IMR-90 (cell line): ENCODE measurements around the gene ATP7A.

Experiments used
- CEBPB ChIP-seq: IDR thresholded peaks from 2 replicates; pipeline ENCODE4 v1.6.1; 2012; ENCODE audit warnings: low read depth, low read length, improper control_type of control experiment
- CTCF ChIP-seq: conservative IDR thresholded peaks from 2 replicates; pipeline ENCODE4 v1.5.1; 2012; ENCODE audit warnings: mild to moderate bottlenecking, low read depth, low read length, improper control_type of control experiment
- FOS ChIP-seq: fragments of 150-350 bp; IDR thresholded peaks from 2 replicates; pipeline ENCODE4 v1.6.1; 2016; ENCODE audit warnings: low read depth, low read length
- POLR2A ChIP-seq: IDR thresholded peaks from 2 replicates; pipeline ENCODE4 v1.6.1; 2012; ENCODE audit warnings: mild to moderate bottlenecking, low read depth, low read length
- SMC3 ChIP-seq: fragments of 150-350 bp; IDR thresholded peaks from 2 replicates; pipeline ENCODE4 v1.6.1; 2016; ENCODE audit warnings: low read depth, mild to moderate bottlenecking, antibody characterized with exemption, low read length, moderate library complexity
- TF ChIP-seq, protein P1 (sequence below): fragments of 150-350 bp; IDR thresholded peaks from 2 replicates; pipeline ENCODE4 v1.6.1; 2017; ENCODE audit warnings: mild to moderate bottlenecking, antibody characterized with exemption, low read length, low read depth

- TF ChIP-seq CTCF (no peak), FOS (no peak), POLR2A (no peak), SMC3 (no peak), CEBPB (no peak)
- TF ChIP-seq, protein P1, sequence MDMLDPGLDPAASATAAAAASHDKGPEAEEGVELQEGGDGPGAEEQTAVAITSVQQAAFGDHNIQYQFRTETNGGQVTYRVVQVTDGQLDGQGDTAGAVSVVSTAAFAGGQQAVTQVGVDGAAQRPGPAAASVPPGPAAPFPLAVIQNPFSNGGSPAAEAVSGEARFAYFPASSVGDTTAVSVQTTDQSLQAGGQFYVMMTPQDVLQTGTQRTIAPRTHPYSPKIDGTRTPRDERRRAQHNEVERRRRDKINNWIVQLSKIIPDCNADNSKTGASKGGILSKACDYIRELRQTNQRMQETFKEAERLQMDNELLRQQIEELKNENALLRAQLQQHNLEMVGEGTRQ: no peak
These were observed 109.3 kb downstream of the ATP7A start for GRCh38 chrX:78019586-78020483.
